GM19099 (cell line): ENCODE measurements around the gene IL18R1.

Source experiments
- POLR2A ChIP-seq: IDR thresholded peaks from 3 replicates; pipeline ENCODE4 v1.6.1; 2011; ENCODE audit warnings: low read depth; ENCODE audit not compliant: insufficient read length; ENCODE audit errors: extremely low read depth

Gene IL18R1

DNA sequence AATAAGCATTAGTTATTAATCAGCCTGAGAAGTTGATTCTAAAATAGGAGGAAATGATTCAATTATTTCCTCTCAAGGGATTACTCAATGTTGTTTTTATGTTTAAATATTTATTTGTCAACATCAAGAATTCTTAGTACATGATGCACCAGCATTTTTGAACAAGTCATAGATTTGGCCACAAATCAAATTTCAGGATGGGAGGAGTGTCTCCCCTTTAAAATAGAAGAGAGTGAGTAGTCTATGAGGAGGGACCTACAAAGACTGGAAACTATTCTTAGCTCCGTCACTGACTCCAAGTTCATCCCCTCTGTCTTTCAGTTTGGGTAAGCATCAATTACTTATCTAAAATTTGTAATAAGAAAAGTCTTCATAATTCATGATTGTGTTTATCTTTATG is 18.6 kb upstream of the IL18R1 start:
- TF ChIP-seq POLR2A: no peak

DNA sequence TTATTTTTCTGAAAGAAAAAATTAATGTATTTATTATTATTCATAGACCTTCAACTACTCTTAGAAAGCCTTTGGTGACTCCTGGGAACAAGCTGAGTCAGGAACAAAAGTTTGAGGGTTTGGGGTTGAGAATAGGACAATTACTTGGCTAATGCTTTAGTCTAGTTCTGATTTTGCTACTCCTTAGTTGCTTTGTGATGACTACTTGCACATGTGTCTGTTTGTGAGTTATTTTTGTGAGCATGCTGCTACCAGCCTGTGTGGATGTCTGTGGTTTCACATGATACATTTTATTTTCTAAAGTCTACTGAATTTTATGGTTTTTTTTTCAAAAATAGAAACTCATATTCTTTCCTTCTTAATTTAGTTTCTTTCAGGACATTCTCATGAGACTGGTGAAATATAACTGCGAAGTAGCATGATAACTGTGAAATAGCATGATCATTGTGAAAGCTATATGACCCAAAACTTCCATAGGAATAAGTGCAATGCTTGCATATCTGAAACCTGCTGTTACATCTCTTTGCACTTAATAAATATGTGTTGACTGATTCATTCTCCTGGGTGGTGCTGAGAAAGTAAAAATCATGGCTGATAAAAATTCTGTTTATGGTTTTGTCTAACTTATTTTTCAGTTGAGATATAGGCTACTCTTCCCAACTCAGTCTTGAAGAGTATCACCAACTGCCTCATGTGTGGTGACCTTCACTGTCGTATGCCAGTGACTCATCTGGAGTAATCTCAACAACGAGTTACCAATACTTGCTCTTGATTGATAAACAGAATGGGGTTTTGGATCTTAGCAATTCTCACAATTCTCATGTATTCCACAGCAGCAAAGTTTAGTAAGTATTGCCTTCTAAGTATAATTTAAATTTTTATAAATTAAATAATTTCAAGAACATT is 17.9 kb upstream of the IL18R1 start:
- no peak for TF ChIP-seq POLR2A

- no peak for TF ChIP-seq POLR2A
These were observed 14.8 kb upstream of the IL18R1 start for GRCh38 chr2:102340778-102341177.

- TF ChIP-seq POLR2A: no peak
These were observed 12.7 kb upstream of the IL18R1 start for GRCh38 chr2:102342888-102343287.

DNA sequence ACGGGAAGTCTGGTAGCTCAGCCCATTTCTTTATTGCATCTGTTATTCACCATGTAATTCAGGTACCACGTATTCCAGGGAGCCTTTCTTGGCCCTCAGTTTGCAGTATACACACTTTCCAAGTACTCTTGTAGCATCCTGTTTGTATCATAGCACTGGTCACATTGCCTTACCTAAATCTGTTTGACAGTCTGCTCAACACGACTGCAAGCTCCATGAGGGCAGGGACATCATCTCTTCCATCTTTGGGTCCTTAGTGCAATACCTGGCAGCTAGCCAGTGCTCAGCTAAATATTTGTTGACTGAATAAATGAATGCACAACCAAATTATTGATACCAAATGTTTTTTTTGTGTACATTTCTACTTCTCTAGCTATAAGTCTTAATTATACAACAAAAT is 11.2 kb upstream of the IL18R1 start:
- TF ChIP-seq POLR2A: no peak

GRCh38 chr2:102345329-102345920 is 10.2 kb upstream of the IL18R1 start:
- TF ChIP-seq POLR2A: no peak

- no peak for TF ChIP-seq POLR2A
These were observed 9.0 kb upstream of the IL18R1 start for GRCh38 chr2:102346381-102347130.

- no peak for TF ChIP-seq POLR2A
These were observed 5.3 kb upstream of the IL18R1 start for GRCh38 chr2:102350137-102350793.

- no peak for TF ChIP-seq POLR2A
These were observed 751 bp downstream of the IL18R1 start for GRCh38 chr2:102356381-102356712.

GRCh38 chr2:102356741-102357140 is 1.1 kb downstream of the IL18R1 start:
- TF ChIP-seq POLR2A: no peak

GRCh38 chr2:102357937-102358336 is 2.3 kb downstream of the IL18R1 start:
- TF ChIP-seq POLR2A: no peak

GRCh38 chr2:102358496-102358895 is 2.9 kb downstream of the IL18R1 start:
- no peak for TF ChIP-seq POLR2A

GRCh38 chr2:102359527-102359926 is 3.9 kb downstream of the IL18R1 start:
- TF ChIP-seq POLR2A: no peak

GRCh38 chr2:102361632-102362241 is 6.1 kb downstream of the IL18R1 start:
- no peak for TF ChIP-seq POLR2A

GRCh38 chr2:102365763-102366162 is 10.2 kb downstream of the IL18R1 start:
- no peak for TF ChIP-seq POLR2A
